Epithelial cell of esophagus (primary cell): ENCODE data around the gene CCND1.
"Not testable (repeated sequence)": the region's sequence is repeated elsewhere in the genome, so short reads cannot be mapped to it uniquely, and the experiment has no call there.

ENCODE experiments used
- DNase-seq: peaks from one replicate; pipeline ENCODE4 v3.0.0; 2010; ENCODE audit warnings: low read depth
- H3K4me3 ChIP-seq: 2 replicates; pipeline ENCODE4 v1.5.1; 2011; ENCODE audit warnings: mild to moderate bottlenecking, low read length, control low read depth
- CTCF ChIP-seq: IDR thresholded peaks from 2 replicates; pipeline ENCODE4 v1.5.1; 2011; ENCODE audit warnings: low read depth, mild to moderate bottlenecking, low read length, control low read depth, inconsistent platforms; ENCODE audit not compliant: insufficient read depth; ENCODE audit errors: missing control alignments

CCND1 gene

GRCh38 chr11:69689484-69690319 lies 48.7 kb downstream of the CCND1 start:
- DNase-seq, result no peak
- TF ChIP-seq CTCF, result no peak

DNA sequence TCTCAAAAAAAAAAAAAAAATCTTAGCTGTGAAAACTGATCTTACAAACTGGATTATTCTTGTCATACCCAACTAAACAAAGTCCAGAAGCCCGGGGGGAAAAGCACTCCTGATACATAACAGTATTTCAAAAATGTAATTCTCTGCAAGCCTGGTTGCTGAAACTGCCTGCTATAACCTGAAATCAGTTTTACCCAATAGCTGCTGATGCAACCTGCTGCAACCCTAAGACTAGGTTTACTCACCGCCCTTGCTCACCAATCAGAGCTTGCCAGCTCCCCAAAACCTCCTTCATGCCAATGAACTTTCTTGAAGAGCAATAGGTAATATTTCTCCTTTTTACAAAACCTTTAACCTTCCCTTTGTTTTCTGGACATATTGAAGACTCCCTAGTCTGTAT lies 50.5 kb downstream of the CCND1 start:
- H3K4me3 ChIP-seq, result no peak overlapping the region
- no peak for TF ChIP-seq CTCF
- DNase-seq, result peak; percentile 66

More at GRCh38 chr11:69689484-69690319, 48.7 kb downstream of the CCND1 start:
- H3K4me3 ChIP-seq, result no peak overlapping the region

DNA sequence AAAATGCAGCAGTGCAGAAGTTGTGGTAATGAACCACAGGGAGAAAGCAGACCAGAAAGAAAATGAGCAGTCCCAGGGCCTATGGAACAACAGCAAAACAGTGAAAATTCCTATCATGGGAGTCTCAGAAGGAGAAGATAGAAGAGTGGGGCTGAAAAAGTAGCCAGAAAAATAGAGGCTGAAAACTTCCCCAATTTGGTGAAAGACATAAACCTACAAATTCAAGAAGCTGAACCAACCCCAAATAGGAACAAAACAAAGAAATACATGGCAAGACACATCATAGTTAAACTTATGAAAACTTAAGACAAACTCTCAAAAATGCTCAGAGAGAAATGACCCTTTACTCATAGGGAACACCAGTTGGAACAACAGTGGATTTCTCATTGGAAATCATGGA lies 51.5 kb downstream of the CCND1 start:
- DNase-seq, result no peak
- no peak overlapping the region for H3K4me3 ChIP-seq
- TF ChIP-seq CTCF, result no peak

GRCh38 chr11:69694781-69695180 lies 53.8 kb downstream of the CCND1 start:
- no peak overlapping the region for H3K4me3 ChIP-seq
- DNase-seq, result no peak

GRCh38 chr11:69695581-69695980 lies 54.6 kb downstream of the CCND1 start:
- no peak for TF ChIP-seq CTCF
- no peak overlapping the region for H3K4me3 ChIP-seq
- DNase-seq, result no peak

More at GRCh38 chr11:69694781-69695180, 53.8 kb downstream of the CCND1 start:
- TF ChIP-seq CTCF, result no peak

DNA sequence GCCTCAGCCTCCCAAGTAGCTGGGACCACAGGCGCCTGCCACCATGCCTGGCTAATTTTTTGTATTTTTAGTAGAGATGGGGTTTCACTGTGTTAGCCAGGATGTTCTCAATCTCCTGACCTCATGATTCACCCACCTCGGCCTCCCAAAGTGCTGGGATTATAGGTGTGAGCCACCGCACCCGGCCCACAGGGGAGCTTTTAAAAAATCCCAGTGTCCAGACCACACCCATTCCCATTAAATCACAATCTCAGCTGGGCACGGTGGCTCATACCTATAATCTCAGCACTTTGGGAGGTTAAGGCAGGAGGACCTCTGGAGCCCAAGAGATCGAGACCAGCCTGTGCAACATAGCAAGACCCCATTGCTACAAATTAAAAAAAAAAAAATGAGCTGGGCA lies 55.0 kb downstream of the CCND1 start:
- not testable (repeated sequence) for H3K4me3 ChIP-seq, DNase-seq

DNA sequence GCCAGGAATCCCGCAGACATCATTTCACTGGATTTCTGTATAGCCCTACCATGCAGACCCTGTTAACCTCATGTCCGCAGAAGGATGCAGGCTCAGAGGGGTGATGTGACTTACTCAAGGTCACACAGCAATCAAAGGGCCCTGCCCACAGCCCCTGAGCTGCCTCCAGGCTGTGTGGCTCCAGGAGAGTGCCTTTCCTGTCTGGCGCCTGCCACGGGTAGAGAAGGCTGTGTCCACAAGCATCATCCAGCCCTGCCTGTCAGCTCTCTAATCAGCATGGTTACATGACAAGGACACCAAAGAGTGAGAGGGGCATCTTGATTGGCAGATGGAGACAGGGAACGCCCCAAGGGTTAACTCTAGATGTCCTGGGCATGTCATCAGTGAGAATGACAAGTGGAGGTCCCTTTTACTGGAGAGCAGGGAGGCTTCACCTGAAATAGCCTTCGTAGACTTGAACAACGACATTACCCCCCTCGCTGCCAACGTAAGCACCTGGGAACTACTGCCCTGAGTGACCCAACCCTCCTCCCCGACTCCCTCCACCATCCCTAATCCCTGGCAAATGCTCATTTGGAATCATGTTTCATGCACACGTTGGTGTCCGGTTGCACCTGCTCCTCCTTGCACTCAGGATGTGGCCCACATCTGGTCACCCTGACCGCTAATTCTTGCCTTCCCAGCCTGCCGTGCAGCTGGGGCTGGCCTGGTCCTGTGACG lies 56.0 kb downstream of the CCND1 start:
- TF ChIP-seq CTCF, result no peak

More for the DNA sequence above, 56.0 kb downstream of the CCND1 start:
- no peak overlapping the region for H3K4me3 ChIP-seq
- DNase-seq, result no peak
